ENCODE measurements around the gene NCL.

NCL gene

GRCh38 chr2:231463698-231464575 lies at the start of gene NCL:
Gene NCL, minus strand, starts transcription at chr2:231464484. Its CDS starts 131 bp downstream, at chr2:231464353.
- DNase-seq: peak; percentile 89

- DNase-seq: no peak
Measured at GRCh38 chr2:231513746-231514224, 49.5 kb upstream of the NCL start.

GRCh38 chr2:231512222-231512621 lies 47.9 kb upstream of the NCL start:
- no peak for DNase-seq

- DNase-seq: no peak
Measured at GRCh38 chr2:231503766-231504165, 39.5 kb upstream of the NCL start.

GRCh38 chr2:231502596-231502995 lies 38.3 kb upstream of the NCL start:
- DNase-seq: no peak

GRCh38 chr2:231497651-231498050 lies 33.4 kb upstream of the NCL start:
- DNase-seq: no peak

- DNase-seq: no peak
Measured at GRCh38 chr2:231494669-231495068, 30.4 kb upstream of the NCL start.

- no peak for DNase-seq
Measured at GRCh38 chr2:231490801-231491200, 26.5 kb upstream of the NCL start.

GRCh38 chr2:231489990-231490389 lies 25.7 kb upstream of the NCL start:
- no peak for DNase-seq

GRCh38 chr2:231488331-231488730 lies 24.0 kb upstream of the NCL start:
- no peak for DNase-seq

GRCh38 chr2:231486851-231487596 lies 22.7 kb upstream of the NCL start:
- DNase-seq: no peak

GRCh38 chr2:231483398-231484329 lies 19.4 kb upstream of the NCL start:
- no peak for DNase-seq

- DNase-seq: no peak
Measured at GRCh38 chr2:231482806-231483391, 18.6 kb upstream of the NCL start.

- no peak for DNase-seq
Measured at GRCh38 chr2:231480781-231481180, 16.5 kb upstream of the NCL start.

- no peak for DNase-seq
Measured at GRCh38 chr2:231479455-231479854, 15.2 kb upstream of the NCL start.

- DNase-seq: no peak
Measured at GRCh38 chr2:231476920-231477319, 12.6 kb upstream of the NCL start.

GRCh38 chr2:231475965-231476364 lies 11.7 kb upstream of the NCL start:
- no peak for DNase-seq

GRCh38 chr2:231472816-231473215 lies 8.5 kb upstream of the NCL start:
- no peak for DNase-seq

- DNase-seq: no peak
Measured at GRCh38 chr2:231470246-231470900, 6.1 kb upstream of the NCL start.

- no peak for DNase-seq
Measured at GRCh38 chr2:231469583-231469950, 5.3 kb upstream of the NCL start.

- no peak for DNase-seq
Measured at GRCh38 chr2:231467613-231468530, 3.6 kb upstream of the NCL start.
